GM10266 (cell line): ENCODE data around the gene ACAT2.
"Not testable (repeated sequence)": the region's sequence is repeated elsewhere in the genome, so short reads cannot be mapped to it uniquely, and the experiment has no call there.

ENCODE experiments used
- DNase-seq: peaks from one replicate; pipeline ENCODE4 v3.0.0; 2012; ENCODE audit errors: extremely low spot score
- TF ChIP-seq, protein P1 (sequence below): IDR thresholded peaks from 2 replicates; pipeline ENCODE4 v1.5.1; 2012; ENCODE audit warnings: mild to moderate bottlenecking, low read depth; ENCODE audit not compliant: control insufficient read depth, insufficient read depth; ENCODE audit errors: missing control alignments

ACAT2 gene

DNA sequence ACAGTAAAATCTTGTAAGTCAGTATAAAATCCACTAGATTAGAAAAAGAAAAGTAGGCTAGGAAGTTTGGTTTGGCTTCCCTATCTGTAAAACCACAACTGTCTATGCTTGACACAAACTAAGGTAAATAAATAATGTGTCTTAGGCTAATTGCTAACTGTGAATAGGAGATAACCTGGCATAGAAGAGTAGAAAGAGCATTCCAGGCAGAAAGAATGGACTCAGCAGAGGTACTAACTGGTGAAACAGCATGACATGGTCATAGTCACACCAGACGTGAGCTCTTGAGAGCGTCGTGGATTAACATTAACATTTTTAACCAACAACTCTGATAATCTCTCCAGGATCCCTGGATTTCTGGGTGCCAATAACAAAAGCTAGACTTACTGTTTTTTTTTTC lies 43.2 kb upstream of the ACAT2 start:
- DNase-seq, result no peak
- TF ChIP-seq, protein P1, sequence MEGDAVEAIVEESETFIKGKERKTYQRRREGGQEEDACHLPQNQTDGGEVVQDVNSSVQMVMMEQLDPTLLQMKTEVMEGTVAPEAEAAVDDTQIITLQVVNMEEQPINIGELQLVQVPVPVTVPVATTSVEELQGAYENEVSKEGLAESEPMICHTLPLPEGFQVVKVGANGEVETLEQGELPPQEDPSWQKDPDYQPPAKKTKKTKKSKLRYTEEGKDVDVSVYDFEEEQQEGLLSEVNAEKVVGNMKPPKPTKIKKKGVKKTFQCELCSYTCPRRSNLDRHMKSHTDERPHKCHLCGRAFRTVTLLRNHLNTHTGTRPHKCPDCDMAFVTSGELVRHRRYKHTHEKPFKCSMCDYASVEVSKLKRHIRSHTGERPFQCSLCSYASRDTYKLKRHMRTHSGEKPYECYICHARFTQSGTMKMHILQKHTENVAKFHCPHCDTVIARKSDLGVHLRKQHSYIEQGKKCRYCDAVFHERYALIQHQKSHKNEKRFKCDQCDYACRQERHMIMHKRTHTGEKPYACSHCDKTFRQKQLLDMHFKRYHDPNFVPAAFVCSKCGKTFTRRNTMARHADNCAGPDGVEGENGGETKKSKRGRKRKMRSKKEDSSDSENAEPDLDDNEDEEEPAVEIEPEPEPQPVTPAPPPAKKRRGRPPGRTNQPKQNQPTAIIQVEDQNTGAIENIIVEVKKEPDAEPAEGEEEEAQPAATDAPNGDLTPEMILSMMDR, result no peak

DNA sequence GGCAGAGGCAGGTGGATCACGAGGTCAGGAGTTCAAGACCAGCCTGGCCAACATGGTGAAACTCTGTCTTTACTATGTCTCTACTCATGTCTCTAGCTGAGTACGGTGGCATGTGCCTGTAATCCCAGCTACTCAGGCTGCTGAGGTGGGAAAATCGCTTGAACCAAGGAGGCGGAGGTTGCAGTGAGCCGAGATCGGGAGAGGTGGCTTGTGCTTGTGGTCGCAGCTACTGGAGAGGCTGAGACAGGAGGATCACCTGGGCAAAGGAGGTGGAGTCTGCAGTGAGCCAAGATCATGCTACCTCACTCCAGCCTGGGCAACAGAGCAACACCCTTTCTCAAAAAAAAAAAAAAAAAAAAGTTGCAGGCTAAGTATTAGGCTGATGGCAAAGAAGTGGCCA lies 42.6 kb upstream of the ACAT2 start:
- TF ChIP-seq, protein P1, result no peak
- DNase-seq, result no peak

DNA sequence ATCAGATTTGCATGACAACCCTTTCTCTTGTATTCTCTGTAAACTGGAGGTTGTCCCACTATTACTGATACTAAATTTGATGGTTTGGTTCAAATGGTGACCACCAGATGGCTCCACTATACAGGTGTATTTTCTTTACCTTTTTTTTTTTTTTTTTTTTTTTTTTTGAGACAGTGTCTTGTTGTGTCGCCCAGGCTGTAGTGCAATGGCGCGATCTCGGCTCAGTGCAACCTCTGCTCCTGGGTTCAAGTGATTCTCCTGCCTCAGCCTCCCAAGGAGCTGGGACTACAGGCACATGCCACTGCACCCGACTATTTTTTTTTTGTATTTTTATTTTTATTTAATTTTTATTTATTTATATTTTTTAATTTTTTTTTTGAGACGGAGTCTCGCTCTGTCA lies 41.1 kb upstream of the ACAT2 start:
- peak; percentile 33 for DNase-seq

DNA sequence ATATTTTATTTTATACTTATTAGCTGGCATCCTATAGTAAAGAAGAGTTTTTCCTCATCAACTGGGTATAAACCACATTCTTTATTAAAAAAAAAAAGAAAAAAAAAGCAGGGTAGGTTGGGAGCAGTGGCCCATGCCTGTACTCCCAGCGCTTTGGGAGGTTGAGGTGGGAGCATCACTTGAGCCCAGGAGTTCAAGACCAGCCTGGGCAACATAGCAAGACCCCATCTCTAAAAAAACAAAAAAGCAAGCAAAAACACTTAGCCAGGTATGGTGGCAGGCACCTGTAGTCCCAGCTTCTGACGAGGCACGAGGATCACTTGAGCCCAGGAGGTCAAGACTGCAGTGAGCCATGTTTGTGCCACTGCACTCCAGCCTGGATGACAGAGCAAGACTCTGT lies 39.9 kb upstream of the ACAT2 start:
- not testable (repeated sequence) for DNase-seq

More for the DNA sequence above, 41.1 kb upstream of the ACAT2 start:
- TF ChIP-seq, protein P1, result no peak

DNA sequence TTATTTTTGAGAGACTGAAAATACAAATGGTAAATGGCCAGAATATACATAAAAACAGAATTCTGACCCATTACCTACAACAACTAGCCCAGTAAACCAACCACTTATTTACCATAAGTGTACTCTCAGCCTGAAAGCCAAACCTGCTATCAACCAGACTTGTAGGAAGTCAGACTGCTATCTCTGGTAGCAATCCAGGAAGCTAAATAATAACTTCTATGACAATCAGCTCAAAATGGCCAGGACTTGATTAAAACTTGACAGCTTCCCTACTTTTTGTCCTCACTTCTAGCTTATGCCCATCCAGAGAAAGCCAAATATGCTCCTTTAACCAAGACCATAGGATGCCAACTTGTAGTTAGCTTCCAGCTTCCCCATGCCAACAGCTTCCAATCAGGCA lies 39.2 kb upstream of the ACAT2 start:
- no peak for DNase-seq
- TF ChIP-seq, protein P1, result no peak

DNA sequence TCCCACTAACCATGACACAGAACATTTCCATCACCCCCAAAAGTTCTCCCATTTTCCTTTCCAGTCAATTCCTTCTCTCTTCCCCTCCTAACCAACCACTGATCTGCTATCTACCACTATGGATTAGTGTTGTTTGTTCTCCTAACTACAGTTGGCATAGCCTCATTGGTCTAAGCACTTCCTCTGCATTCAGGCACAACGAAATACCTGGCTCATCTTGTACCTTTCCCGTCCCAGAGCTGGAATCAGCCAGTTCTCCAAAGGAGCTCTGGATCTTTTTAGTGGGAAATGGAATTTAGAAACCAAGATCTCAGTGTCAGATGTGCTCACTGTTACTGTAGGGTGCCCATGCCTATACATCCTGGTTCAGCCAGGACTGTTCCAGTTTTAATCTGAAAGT lies 38.6 kb upstream of the ACAT2 start:
- DNase-seq, result no peak
- TF ChIP-seq, protein P1, result no peak

DNA sequence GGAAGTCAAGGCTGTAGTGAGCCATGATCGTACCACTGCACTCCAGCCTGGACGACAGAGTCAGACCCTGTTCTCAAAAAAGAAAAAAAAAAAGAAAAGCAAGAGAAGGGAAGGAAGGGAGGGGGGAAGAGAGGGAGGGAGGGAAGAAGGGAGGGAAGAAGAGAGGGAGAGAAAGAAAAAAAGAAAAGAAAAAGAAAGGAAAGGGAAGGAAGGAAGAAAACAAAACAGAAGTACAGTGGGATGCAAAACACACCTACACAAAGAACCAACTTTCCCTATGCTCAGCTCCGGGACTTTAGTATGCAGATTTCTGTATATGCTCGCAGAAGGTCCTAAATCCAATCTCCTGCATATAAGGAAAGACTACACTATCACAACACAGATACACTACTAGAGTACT lies 37.1 kb upstream of the ACAT2 start:
- DNase-seq, result no peak
- TF ChIP-seq, protein P1, result no peak

DNA sequence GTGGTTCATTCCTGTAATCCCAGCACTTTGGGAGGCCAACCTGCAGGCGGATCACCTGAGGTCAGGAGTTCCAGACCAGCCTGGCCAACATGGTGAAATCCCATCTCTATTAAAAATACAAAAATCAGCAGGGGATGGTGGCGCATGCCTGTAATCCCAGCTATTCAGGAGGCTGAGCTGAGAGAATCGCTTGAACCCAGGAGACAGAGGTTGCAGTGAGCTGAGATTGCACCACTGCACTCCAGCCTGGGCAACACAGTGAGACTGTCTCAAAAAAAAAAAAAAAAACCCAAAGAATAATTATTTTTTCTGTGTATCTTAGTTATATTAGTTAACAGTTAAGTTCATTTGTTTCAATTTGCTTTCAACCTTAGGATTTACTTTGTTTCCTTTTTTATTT lies 36.6 kb upstream of the ACAT2 start:
- DNase-seq, result not testable (repeated sequence)
